Glomerular endothelial cell (primary cell): ENCODE data around the gene CSNK1D. TPM values are rescaled to one million over a fixed set of nuclear protein-coding genes. Genes with fewer than 3 reads are reported as not detected.
"Not testable (repeated sequence)": the region's sequence is repeated elsewhere in the genome, so short reads cannot be mapped to it uniquely, and the experiment has no call there.

Experiments used
- DNase-seq: peaks from one replicate; pipeline ENCODE4 v3.0.0-alpha.2; 2011; ENCODE audit warnings: low read depth, low spot score; ENCODE audit errors: extremely low read depth
- total RNA-seq: library from RNA; depleted of rRNA; stranded (reverse); fragments of >200 nt; gene quantifications from 2 replicates; pipeline ENCODE4 v1.2.3, GENCODE V29; 2015

Gene CSNK1D
- total RNA-seq, 1 donor from 2014 or later, result 88.0 TPM

- no peak for DNase-seq
These were observed 55.8 kb downstream of the CSNK1D start for GRCh38 chr17:82217530-82218204.

- DNase-seq, result no peak
These were observed 56.4 kb downstream of the CSNK1D start for GRCh38 chr17:82217120-82217529.

- DNase-seq, result no peak
These were observed 57.0 kb downstream of the CSNK1D start for GRCh38 chr17:82216301-82217119.

- no peak for DNase-seq
These were observed 57.6 kb downstream of the CSNK1D start for GRCh38 chr17:82215972-82216300.

GRCh38 chr17:82215095-82215971, 58.2 kb downstream of the CSNK1D start:
- no peak for DNase-seq

GRCh38 chr17:82214012-82214628, 59.4 kb downstream of the CSNK1D start:
- no peak for DNase-seq

- no peak for DNase-seq
These were observed 60.1 kb downstream of the CSNK1D start for GRCh38 chr17:82213251-82214011.

- no peak for DNase-seq
These were observed 60.9 kb downstream of the CSNK1D start, which contains the start of gene CCDC57 for GRCh38 chr17:82212331-82213250. Gene CCDC57, minus strand, starts transcription at chr17:82212842. Its CDS starts 10,898 bp downstream, at chr17:82201944.

- DNase-seq, result not testable (repeated sequence)
These were observed 62.8 kb downstream of the CSNK1D start for GRCh38 chr17:82210655-82211054.

- DNase-seq, result no peak
These were observed 67.6 kb downstream of the CSNK1D start for GRCh38 chr17:82205720-82206508.

- no peak for DNase-seq
These were observed 68.4 kb downstream of the CSNK1D start for GRCh38 chr17:82204831-82205719.

GRCh38 chr17:82203920-82204319, 69.6 kb downstream of the CSNK1D start:
- DNase-seq, result no peak

GRCh38 chr17:82202981-82203380, 70.5 kb downstream of the CSNK1D start:
- DNase-seq, result no peak

GRCh38 chr17:82201498-82201910, 72.0 kb downstream of the CSNK1D start:
- no peak for DNase-seq

- DNase-seq, result no peak
These were observed 72.6 kb downstream of the CSNK1D start for GRCh38 chr17:82200743-82201497.

- no peak for DNase-seq
These were observed 73.4 kb downstream of the CSNK1D start for GRCh38 chr17:82200135-82200534.
